ENCODE results near the gene RGS12.

RGS12 gene

GRCh38 chr4:3306450-3306849 is 13.6 kb downstream of the RGS12 start:
- no peak overlapping the region for H4K5ac ChIP-seq (ENCODE audit: low read length)
- WGBS (ENCODE audit: extremely low coverage, insufficient coverage, low lambda C conversion rate): no CpG with 5 or more reads among the region's 8 CpGs
- no peak overlapping the region for H3K4me2 ChIP-seq (ENCODE audit: low read length)
- H3K56ac ChIP-seq (ENCODE audit: low read length): no peak overlapping the region
- no peak overlapping the region for H2BK120ac ChIP-seq (ENCODE audit: low read depth, low read length)
- no peak overlapping the region for H3K4ac ChIP-seq (ENCODE audit: low read depth, low read length)
- no peak overlapping the region for H4K8ac ChIP-seq (ENCODE audit: low read depth, low read length)
- DNase-seq: no peak
- H3K27ac ChIP-seq (ENCODE audit: low read depth, low read length): no peak overlapping the region
- H2BK5ac ChIP-seq (ENCODE audit: low read length): no peak overlapping the region
- no peaks in the 10 kb centered on the region for H3K27me3 ChIP-seq (ENCODE audit: insufficient read depth, low read length, poor library complexity)
- no peak overlapping the region for H2BK15ac ChIP-seq (replicated peaks; ENCODE audit: low read depth)
- H2AK5ac ChIP-seq (ENCODE audit: low read length): no peak overlapping the region
- H3K4me3 ChIP-seq (ENCODE audit: low read length): no peak overlapping the region
- no peak overlapping the region for H3K9ac ChIP-seq (ENCODE audit: low read length)
- no peaks in the 10 kb centered on the region for H3K4me1 ChIP-seq (ENCODE audit: control insufficient read depth, low read depth, low read length)
- H3K36me3 ChIP-seq (ENCODE audit: control insufficient read depth, insufficient read depth, low read length): no peaks in the 10 kb centered on the region
- no peak overlapping the region for H3K23ac ChIP-seq (ENCODE audit: low read length)
- H3K18ac ChIP-seq (ENCODE audit: low read length): no peak overlapping the region
- H3K79me2 ChIP-seq (ENCODE audit: control insufficient read depth, insufficient read depth, low read length): no peaks in the 10 kb centered on the region
- H3K79me1 ChIP-seq (ENCODE audit: low read length): peaks cover 13% of the 10 kb centered on the region

GRCh38 chr4:3307060-3307459 is 14.2 kb downstream of the RGS12 start:
- no peak overlapping the region for H2BK5ac ChIP-seq (ENCODE audit: low read length)
- no peak overlapping the region for H3K23ac ChIP-seq (ENCODE audit: low read length)
- no peak overlapping the region for H4K5ac ChIP-seq (ENCODE audit: low read length)
- no peak overlapping the region for H3K56ac ChIP-seq (ENCODE audit: low read length)
- no peaks in the 10 kb centered on the region for H3K79me2 ChIP-seq (ENCODE audit: control insufficient read depth, insufficient read depth, low read length)
- H2BK15ac ChIP-seq (replicated peaks; ENCODE audit: low read depth): no peak overlapping the region
- no peak overlapping the region for H4K8ac ChIP-seq (ENCODE audit: low read depth, low read length)
- no peak overlapping the region for H2BK120ac ChIP-seq (ENCODE audit: low read depth, low read length)
- no peak for DNase-seq
- no peaks in the 10 kb centered on the region for H3K4me1 ChIP-seq (ENCODE audit: control insufficient read depth, low read depth, low read length)
- no peaks in the 10 kb centered on the region for H3K36me3 ChIP-seq (ENCODE audit: control insufficient read depth, insufficient read depth, low read length)
- H3K79me1 ChIP-seq (ENCODE audit: low read length): peaks cover 13% of the 10 kb centered on the region
- no peak overlapping the region for H3K9ac ChIP-seq (ENCODE audit: low read length)
- no peak overlapping the region for H3K4ac ChIP-seq (ENCODE audit: low read depth, low read length)
- H3K4me3 ChIP-seq (ENCODE audit: low read length): no peak overlapping the region
- H3K27ac ChIP-seq (ENCODE audit: low read depth, low read length): no peak overlapping the region
- H3K18ac ChIP-seq (ENCODE audit: low read length): no peak overlapping the region
- H2AK5ac ChIP-seq (ENCODE audit: low read length): no peak overlapping the region
- no CpG with 5 or more reads among the region's 20 CpGs for WGBS (ENCODE audit: extremely low coverage, insufficient coverage, low lambda C conversion rate)
- no peak overlapping the region for H3K4me2 ChIP-seq (ENCODE audit: low read length)
- no peaks in the 10 kb centered on the region for H3K27me3 ChIP-seq (ENCODE audit: insufficient read depth, low read length, poor library complexity)

GRCh38 chr4:3307486-3307885 is 14.7 kb downstream of the RGS12 start:
- no peak overlapping the region for H2BK5ac ChIP-seq (ENCODE audit: low read length)
- H2BK15ac ChIP-seq (replicated peaks; ENCODE audit: low read depth): no peak overlapping the region
- no peak overlapping the region for H4K5ac ChIP-seq (ENCODE audit: low read length)
- no CpG with 5 or more reads among the region's 12 CpGs for WGBS (ENCODE audit: extremely low coverage, insufficient coverage, low lambda C conversion rate)
- no peaks in the 10 kb centered on the region for H3K4me1 ChIP-seq (ENCODE audit: control insufficient read depth, low read depth, low read length)
- H3K27ac ChIP-seq (ENCODE audit: low read depth, low read length): no peak overlapping the region
- DNase-seq: no peak
- no peak overlapping the region for H3K18ac ChIP-seq (ENCODE audit: low read length)
- no peak overlapping the region for H3K4ac ChIP-seq (ENCODE audit: low read depth, low read length)
- H3K79me1 ChIP-seq (ENCODE audit: low read length): peaks cover 13% of the 10 kb centered on the region
- H2BK120ac ChIP-seq (ENCODE audit: low read depth, low read length): no peak overlapping the region
- no peak overlapping the region for H3K4me2 ChIP-seq (ENCODE audit: low read length)
- H2AK5ac ChIP-seq (ENCODE audit: low read length): no peak overlapping the region
- no peaks in the 10 kb centered on the region for H3K36me3 ChIP-seq (ENCODE audit: control insufficient read depth, insufficient read depth, low read length)
- no peak overlapping the region for H4K8ac ChIP-seq (ENCODE audit: low read depth, low read length)
- no peak overlapping the region for H3K9ac ChIP-seq (ENCODE audit: low read length)
- H3K23ac ChIP-seq (ENCODE audit: low read length): no peak overlapping the region
- H3K27me3 ChIP-seq (ENCODE audit: insufficient read depth, low read length, poor library complexity): no peaks in the 10 kb centered on the region
- no peaks in the 10 kb centered on the region for H3K79me2 ChIP-seq (ENCODE audit: control insufficient read depth, insufficient read depth, low read length)
- no peak overlapping the region for H3K4me3 ChIP-seq (ENCODE audit: low read length)
- no peak overlapping the region for H3K56ac ChIP-seq (ENCODE audit: low read length)

GRCh38 chr4:3307891-3308575 is 15.2 kb downstream of the RGS12 start:
- H3K27ac ChIP-seq (ENCODE audit: low read depth, low read length): no peak overlapping the region
- H3K4me2 ChIP-seq (ENCODE audit: low read length): no peak overlapping the region
- no peak for DNase-seq
- no peak overlapping the region for H3K56ac ChIP-seq (ENCODE audit: low read length)
- no peak overlapping the region for H3K4me3 ChIP-seq (ENCODE audit: low read length)
- no peak overlapping the region for H2BK15ac ChIP-seq (replicated peaks; ENCODE audit: low read depth)
- no peak overlapping the region for H2AK5ac ChIP-seq (ENCODE audit: low read length)
- no peaks in the 10 kb centered on the region for H3K79me2 ChIP-seq (ENCODE audit: control insufficient read depth, insufficient read depth, low read length)
- H4K8ac ChIP-seq (ENCODE audit: low read depth, low read length): no peak overlapping the region
- H2BK5ac ChIP-seq (ENCODE audit: low read length): no peak overlapping the region
- H3K18ac ChIP-seq (ENCODE audit: low read length): no peak overlapping the region
- H3K4me1 ChIP-seq (ENCODE audit: control insufficient read depth, low read depth, low read length): no peaks in the 10 kb centered on the region
- no peaks in the 10 kb centered on the region for H3K27me3 ChIP-seq (ENCODE audit: insufficient read depth, low read length, poor library complexity)
- no CpG with 5 or more reads among the region's 31 CpGs for WGBS (ENCODE audit: extremely low coverage, insufficient coverage, low lambda C conversion rate)
- no peak overlapping the region for H3K23ac ChIP-seq (ENCODE audit: low read length)
- H3K9ac ChIP-seq (ENCODE audit: low read length): no peak overlapping the region
- no peaks in the 10 kb centered on the region for H3K36me3 ChIP-seq (ENCODE audit: control insufficient read depth, insufficient read depth, low read length)
- H4K5ac ChIP-seq (ENCODE audit: low read length): no peak overlapping the region
- H2BK120ac ChIP-seq (ENCODE audit: low read depth, low read length): no peak overlapping the region
- H3K79me1 ChIP-seq (ENCODE audit: low read length): peaks cover 13% of the 10 kb centered on the region
- H3K4ac ChIP-seq (ENCODE audit: low read depth, low read length): no peak overlapping the region

GRCh38 chr4:3308691-3309090 is 15.9 kb downstream of the RGS12 start:
- H3K56ac ChIP-seq (ENCODE audit: low read length): no peak overlapping the region
- H3K9ac ChIP-seq (ENCODE audit: low read length): no peak overlapping the region
- H3K4me1 ChIP-seq (ENCODE audit: control insufficient read depth, low read depth, low read length): no peaks in the 10 kb centered on the region
- no peak overlapping the region for H3K18ac ChIP-seq (ENCODE audit: low read length)
- H2BK120ac ChIP-seq (ENCODE audit: low read depth, low read length): no peak overlapping the region
- H3K79me2 ChIP-seq (ENCODE audit: control insufficient read depth, insufficient read depth, low read length): no peaks in the 10 kb centered on the region
- H3K36me3 ChIP-seq (ENCODE audit: control insufficient read depth, insufficient read depth, low read length): no peaks in the 10 kb centered on the region
- H4K5ac ChIP-seq (ENCODE audit: low read length): no peak overlapping the region
- H3K27ac ChIP-seq (ENCODE audit: low read depth, low read length): no peak overlapping the region
- no peak overlapping the region for H2AK5ac ChIP-seq (ENCODE audit: low read length)
- no peak overlapping the region for H2BK5ac ChIP-seq (ENCODE audit: low read length)
- H4K8ac ChIP-seq (ENCODE audit: low read depth, low read length): no peak overlapping the region
- DNase-seq: no peak
- no peak overlapping the region for H3K23ac ChIP-seq (ENCODE audit: low read length)
- H3K79me1 ChIP-seq (ENCODE audit: low read length): peaks cover 15% of the 10 kb centered on the region
- no peak overlapping the region for H3K4ac ChIP-seq (ENCODE audit: low read depth, low read length)
- WGBS (ENCODE audit: extremely low coverage, insufficient coverage, low lambda C conversion rate): no CpG with 5 or more reads among the region's 14 CpGs
- no peak overlapping the region for H3K4me3 ChIP-seq (ENCODE audit: low read length)
- H3K27me3 ChIP-seq (ENCODE audit: insufficient read depth, low read length, poor library complexity): no peaks in the 10 kb centered on the region
- H2BK15ac ChIP-seq (replicated peaks; ENCODE audit: low read depth): no peak overlapping the region
- no peak overlapping the region for H3K4me2 ChIP-seq (ENCODE audit: low read length)
